Left colon (tissue), 2 donors: ENCODE results near the gene MATN4. TPM values are rescaled to one million over a fixed set of nuclear protein-coding genes. Genes with fewer than 3 reads are reported as not detected.

ENCODE experiments used
- ATAC-seq: fragments of 200-7000 bp; cut with Tn5 transposase; one replicate; pipeline ENCODE4 v1.9.1; 2020; ENCODE audit warnings: mild to moderate bottlenecking, moderate library complexity
- DNase-seq, 2 donors: peaks; one replicate each; pipeline ENCODE4 v3.0.0-alpha.2; 2020
- intact Hi-C, 2 donors: fragments of 100-400 bp; cut with DNase I in 1 of 2; cut with micrococcal nuclease in 1 of 2; formaldehyde crosslinking; loops; one replicate each; pipeline versions ENCODE4 v1.11.2 to v1.14.0; 2022; cut with DNase I, micrococcal nuclease
- total RNA-seq, 2 donors: library from RNA; stranded (reverse); fragmentation: NEBNext Ultra II Directional; extraction: Animal tissue kit (Norgen Biotek cat#: 25700); gene quantifications; one replicate each; pipeline ENCODE4 v1.2.1, GENCODE V29; 2021
- donor health status: DM: no; HTN: no; CAD: no.
- donor health status: DM: yes; HTN: yes; CAD: no.

Gene MATN4
- total RNA-seq, 2 donors from 2014 or later: not detected

DNA sequence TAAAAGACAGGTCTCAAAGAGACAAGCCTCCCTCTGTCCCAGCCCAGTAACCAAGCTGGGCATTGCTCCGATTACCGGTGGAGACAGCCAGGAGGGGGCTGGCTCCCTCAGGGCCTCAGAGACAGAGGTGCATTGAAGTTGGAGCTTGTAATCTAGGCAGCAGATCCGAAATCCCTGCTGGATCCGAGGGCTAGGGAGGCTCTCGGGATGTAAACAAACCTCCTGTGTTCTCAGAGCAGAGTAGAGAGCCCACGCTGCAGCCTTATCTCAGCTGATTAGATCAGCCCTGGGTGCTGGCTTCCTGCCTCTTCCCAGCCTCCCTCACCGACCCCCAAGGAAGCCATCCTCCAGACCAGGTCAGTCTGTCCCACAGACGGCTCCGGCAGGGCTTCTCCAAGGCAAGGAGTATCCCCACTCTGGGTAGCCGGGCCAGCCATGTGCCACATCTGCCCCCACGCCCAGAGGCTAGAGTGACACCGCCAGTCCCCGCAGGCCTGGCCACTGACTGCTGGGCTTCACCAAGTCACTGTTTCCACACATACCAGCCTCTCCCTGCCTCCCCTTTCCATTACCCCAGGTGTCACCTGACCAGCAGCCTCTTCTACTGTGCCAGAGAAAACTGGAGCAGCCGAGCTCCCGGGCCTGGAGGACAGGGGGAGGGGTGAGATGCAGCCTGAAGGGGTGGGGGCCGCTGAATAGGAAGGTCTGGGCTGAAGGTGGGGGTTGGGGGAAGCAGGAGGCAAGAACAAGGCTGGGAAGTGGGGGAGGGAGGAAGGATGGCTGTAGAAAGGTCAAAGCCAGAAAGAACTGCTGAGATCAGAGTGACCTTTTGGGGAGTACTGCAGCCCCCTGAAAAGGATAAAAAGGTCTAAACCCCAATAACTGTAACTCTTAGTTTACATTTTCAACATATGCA, 34.1 kb upstream of the MATN4 start:
- intact Hi-C loops: no loop called here
- ATAC-seq: peak; percentile 17
- DNase-seq: peak; percentile 56 to 76

DNA sequence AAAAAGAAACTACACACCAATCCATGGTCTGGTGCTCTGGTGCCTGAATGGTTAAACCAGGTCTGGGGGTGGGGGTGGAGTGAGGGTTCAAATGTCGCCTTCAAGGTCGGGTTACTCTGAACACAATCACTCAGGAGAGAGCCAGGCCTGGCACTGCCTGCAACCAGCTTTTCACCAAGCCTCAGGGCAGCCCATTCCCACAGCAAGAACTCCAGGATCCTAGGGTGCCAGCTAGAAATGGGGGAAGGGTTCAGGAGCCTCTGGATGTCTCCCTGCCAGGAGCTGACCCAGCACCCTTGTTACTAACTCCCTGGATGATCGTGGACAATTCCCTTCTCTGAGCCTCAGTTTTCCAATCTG, 33.5 kb upstream of the MATN4 start:
- intact Hi-C loops: no loop called here
- ATAC-seq (no peak), DNase-seq (peak in 1 of 2 donors; percentile 26)

DNA sequence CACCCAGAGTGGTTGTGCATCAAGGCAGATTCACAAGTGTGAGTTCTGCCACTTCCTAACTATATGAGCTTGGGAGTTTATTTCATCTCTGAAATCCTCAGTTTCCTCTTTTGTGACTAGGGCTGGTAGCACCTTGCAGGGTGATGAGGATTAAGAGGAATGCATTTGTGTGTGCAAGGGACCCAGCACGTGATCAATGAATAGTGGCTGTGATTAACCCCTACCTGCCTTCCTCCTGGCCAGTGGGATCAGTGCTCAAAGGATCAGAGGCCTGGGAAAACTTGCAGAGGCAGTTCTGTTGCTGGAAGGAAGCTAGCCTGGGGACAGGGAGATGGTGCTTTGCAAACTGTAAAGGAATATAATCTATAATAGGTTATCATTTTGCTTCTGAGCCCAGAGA, 32.9 kb upstream of the MATN4 start:
- intact Hi-C loops: no loop called here
- DNase-seq (peak in 1 of 2 donors; percentile 22), ATAC-seq (no peak)

DNA sequence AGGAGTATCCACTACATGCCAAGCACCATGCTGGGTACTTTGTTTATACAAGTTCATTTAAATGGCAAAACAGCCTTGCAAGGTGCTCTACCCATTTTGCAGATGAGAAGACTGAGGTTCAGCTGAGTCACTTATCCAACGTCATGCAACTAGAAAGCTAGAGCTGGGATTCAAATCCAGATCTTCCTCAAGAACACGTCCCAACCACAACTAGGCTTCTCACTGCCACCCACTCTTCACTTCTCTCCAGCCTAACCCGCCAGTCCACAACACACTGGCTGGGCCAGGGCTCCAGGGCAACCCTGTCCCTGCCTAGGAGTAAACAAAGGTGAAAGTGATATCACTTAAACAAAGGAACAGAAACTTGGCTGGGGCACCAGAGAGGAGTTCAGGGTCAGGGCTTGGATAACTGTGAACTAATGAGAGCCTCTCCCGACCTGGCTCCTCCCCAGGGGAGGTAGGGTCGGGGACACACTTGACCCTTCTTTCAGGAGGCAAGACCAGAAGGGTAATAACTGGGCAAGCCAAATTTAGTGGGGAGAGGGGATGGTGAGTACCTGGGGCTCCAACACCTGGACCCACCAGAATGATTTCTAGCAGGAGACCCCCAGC, 32.2 kb upstream of the MATN4 start:
- intact Hi-C loops: no loop called here
- no peak for ATAC-seq
- peak in 1 of 2 donors; percentile 29 for DNase-seq

DNA sequence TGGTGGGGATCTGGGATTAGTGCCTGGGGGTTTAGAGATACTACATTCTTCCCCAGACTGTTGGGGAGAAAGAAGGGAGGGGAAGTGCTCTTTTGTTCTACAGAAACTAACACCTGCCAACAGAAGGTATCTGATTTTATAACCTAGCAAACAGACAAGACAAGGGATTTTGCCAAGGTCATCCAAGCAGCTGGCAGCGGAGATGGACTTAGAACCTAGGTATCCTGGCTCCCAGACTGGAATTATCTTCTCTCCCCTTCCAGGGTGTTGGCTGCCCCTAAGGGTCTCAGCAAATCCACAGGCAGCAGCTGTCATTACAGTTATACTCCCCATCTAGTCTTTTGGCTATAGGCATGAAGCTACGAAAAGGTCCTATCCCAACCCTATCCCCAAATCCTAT, 31.7 kb upstream of the MATN4 start:
- no peak for ATAC-seq
- DNase-seq: peak in 1 of 2 donors; percentile 24
- intact Hi-C loops: no loop called here

DNA sequence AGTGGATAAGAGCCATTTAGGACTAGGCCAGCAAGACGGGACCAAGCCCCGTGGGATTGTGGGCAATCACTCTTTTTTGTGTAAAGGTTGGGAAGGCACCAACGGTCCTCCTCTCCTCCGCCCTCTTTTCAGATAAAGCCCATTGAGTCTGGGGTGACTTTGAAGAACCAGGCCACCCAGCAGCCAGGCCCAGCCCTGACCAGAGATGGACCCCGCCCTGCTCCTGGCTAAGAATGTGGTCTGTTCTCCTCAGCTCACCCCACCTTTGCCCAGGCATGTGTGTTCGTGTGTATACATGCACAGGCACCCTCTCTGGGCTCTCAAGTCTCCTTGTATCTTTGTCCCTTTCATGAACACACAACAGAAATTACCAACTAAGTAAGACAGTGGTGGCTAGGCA, 31.0 kb upstream of the MATN4 start:
- intact Hi-C loops: no loop called here
- DNase-seq: peak; percentile 55 to 64
- ATAC-seq: no peak

DNA sequence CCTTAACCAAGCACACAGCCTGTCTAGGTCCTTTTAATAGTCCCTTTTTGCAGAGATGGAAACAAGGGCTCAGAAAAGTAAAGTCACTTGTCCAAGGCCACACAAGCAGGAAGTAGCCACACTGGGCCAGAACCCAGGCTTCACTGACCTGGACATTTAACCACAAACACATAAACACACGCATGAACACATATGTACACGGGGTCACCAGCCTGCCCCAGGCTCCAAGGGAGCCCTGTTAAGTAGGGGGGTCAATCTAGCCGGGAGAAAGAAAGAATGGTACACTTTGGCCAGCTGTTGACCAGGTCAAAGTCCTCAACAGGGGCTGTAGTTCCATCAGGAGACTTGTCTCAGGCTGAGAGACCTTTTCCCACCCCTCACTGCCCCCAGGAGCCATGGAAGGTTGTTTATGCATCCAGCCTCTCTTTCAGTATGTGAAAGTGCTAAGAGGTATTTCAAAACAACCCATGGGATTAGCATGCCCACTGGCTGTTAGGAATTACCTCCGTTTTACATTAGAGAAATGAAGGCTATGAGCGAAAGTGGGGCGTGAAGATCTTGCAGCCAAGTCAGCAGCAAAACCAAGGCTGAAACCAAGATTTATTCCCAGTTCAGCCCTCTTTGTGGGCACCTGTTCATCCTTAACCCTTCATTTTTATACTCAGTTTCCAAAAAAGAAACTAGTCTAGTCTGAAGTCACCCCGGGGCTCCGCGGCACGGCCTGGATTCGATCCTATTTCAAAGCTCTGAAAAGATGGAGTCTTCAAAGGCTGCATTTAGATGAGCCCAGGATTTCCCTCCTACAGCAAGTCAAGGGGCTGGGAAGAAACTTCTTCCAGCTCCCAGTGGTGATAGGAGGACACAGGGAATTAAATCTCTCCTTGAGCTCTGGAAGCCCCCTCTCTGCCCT, 30.3 kb upstream of the MATN4 start:
- DNase-seq (peak in 1 of 2 donors; percentile 23), ATAC-seq (no peak)
- intact Hi-C loops: no loop called here

DNA sequence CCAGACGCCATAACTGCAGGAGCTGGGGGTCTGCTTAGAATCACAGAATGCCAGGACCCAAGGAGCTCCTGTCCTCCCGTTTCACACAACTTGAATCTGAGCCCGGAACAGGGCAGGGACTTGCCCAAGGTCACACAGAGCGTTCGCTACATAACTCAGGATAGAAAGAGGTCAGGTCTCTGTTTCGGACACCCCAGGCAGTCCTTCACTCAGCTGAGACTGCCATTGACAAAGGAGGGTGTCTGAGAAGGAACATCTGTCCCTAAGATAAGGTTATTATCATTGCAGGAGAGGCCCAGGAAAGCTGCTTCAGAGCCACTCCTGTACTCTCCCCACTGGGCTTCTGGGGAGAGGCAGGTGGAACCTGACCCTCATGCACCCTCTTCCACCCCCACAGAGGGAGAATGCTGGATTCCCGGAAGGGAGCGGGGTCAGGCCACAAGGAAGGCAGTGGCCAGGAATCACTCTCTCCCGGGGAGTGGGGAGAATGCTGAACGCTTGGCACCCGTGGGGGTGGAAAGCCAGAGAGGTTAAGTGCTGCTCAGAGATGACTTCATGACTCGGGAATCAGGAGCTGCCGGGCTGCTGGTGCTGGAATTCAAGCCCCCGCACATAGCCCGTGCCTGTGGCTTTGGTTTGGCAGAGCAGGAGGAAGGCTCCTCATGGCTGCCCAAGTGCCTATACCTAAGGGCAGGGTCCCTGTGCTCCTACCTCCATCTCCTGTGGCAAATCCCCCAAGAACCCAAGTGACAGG, 29.4 kb upstream of the MATN4 start:
- peak; percentile 46 to 57 for DNase-seq
- peak; percentile 50 for ATAC-seq
- intact Hi-C loops: no loop called here

DNA sequence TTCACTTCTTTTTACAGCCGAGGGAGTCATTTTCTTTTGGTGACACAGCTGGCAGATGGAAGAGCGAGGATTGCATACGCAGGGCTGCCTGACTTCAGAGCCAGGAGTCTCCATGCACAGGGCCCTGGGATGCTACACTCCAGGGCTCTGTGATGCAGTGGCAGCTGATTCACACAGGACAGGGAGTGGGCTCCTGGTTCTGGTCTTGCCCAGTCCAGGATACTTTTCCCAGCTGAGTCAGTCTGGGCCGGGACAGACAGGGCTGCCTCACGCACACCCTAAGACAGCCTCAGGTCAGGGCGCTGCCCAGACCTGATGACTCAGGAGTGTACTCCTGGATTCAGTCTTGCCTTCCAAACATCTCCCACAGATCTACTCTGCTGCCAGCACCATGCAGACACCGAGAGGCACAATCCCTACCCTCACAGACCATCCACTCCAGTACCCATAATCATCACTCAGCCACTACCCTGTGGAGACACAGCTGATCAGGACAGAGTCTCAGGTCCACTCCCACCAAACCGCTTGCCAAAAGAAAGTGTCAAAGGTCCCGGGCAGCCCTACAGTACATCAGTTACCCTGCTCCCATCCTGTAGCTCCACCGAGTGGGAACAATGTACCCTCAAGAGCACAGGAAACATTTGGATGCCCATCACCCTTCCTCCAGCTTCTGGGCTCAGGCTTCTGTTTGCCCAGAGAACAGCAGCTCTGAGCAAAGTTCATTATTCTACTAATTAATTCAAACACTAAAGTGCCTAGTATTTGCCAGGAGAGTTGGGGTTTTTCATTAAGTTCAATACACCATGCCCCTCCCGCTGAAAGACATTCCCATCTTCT, 28.6 kb upstream of the MATN4 start:
- peak; percentile 67 for ATAC-seq
- intact Hi-C loops: no loop called here
- peak; percentile 43 to 78 for DNase-seq

DNA sequence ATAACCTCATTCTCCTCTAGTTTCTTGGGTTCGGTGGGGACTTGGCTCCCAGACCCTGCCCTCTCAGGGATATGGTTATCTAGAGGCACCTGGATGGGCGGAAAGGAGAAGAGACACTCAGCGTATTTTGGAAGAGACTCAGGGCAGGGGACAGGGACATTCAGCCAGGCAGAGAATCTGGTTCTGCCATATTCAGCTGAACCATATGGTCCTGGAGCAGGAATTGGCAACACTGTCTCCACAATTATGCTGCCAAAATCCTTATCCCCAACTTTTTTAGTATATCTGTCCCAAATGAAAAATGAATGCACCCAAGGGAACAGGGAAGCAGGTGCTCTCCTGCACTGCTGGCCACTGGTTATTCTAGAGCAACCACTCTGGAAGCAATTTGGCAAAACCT, 22.4 kb upstream of the MATN4 start:
- ATAC-seq (no peak), DNase-seq (no peak)
- intact Hi-C loops: no loop called here

DNA sequence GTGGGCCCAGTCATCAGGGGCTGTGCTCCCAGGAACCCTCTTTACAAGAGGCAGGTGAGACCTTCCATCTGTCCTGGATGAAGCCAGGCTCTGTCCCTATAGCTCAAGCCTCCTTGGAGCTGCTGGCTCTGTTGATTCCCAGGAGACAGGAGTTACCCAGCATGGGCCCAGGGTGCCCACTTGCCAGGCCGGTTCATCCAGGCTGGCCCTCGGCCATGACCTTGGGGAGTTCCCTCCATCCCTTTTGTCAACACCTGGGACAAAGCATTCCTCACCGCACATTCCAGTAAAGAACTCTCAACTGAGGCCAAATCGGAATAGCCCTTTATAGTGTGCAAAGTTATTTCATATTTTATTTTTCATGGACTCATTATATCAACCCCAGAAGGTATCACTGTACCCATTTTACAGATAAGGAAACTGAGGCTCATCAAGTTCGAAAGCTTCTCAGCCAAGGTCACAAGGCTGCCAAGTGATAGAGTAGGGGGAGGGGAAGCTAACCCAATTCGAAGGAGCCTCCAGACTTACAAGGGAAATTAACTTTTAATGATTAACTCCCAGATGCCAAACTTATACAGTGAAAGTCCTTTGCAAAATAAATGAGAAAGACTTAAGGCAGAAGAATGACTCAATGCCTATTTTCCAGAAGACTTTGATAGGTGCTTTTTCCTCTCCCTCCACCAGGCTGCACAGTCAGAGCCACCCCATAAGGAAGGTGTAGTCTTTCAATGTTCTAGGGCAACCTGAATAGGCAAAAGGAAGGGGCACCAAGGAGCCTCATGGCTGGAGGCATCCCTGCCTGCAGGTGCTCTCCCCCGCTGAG, 21.6 kb upstream of the MATN4 start:
- DNase-seq (no peak), ATAC-seq (peak; percentile 26)
- intact Hi-C loops: loop anchor here in 1 of 2 donors (10.0 kb wide), 1 partner anchor 105 kb away; no protein-coding TSS in a partner anchor

DNA sequence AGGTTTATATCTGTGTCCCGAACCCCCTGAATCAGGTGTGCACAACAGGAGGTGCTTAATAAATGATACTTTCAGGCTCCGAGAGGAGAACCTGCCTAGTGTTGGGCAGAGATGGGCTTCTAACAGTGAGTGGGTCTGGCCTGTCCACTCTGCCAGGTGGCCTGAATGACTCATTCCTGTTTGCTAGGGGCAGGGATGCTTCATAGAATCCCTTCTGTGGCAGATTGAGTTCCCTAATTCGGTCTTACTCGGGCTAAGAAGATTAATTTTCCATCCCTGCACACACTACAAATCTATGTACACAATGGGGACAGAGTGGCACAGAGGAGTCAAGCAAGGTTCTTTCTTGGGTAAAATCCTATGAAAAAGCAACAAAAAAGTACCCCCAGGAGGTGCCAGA, 20.4 kb upstream of the MATN4 start:
- intact Hi-C loops: loop anchor here in 1 of 2 donors (10.0 kb wide), 1 partner anchor 106 kb away; no protein-coding TSS in a partner anchor
- no peak for ATAC-seq

DNA sequence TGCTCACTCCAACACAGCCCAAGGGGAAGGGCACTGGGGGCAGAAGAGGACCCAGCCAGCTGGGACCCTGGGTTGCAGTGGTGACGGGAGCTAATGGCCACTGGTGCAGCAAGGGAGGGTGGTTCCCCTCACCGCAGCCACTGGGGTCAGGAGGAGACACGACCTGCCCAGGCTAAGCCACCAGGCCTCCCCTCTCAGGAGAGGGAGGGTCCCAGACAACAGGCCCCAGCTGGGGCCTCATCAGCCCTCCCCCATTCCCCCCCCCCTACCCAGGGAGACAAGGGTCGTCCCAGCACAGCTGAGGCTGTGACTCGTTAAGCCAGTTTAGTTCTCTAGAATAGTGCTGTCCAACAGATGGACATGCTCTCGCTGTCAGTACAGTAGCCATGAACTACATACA, 17.3 kb upstream of the MATN4 start:
- intact Hi-C loops: loop anchor here in 1 of 2 donors (10.0 kb wide), 1 partner anchor 109 kb away; no protein-coding TSS in a partner anchor
- peak in 1 of 2 donors; percentile 13 for DNase-seq
- ATAC-seq: no peak

More for the DNA sequence above, 20.4 kb upstream of the MATN4 start:
- no peak for DNase-seq

DNA sequence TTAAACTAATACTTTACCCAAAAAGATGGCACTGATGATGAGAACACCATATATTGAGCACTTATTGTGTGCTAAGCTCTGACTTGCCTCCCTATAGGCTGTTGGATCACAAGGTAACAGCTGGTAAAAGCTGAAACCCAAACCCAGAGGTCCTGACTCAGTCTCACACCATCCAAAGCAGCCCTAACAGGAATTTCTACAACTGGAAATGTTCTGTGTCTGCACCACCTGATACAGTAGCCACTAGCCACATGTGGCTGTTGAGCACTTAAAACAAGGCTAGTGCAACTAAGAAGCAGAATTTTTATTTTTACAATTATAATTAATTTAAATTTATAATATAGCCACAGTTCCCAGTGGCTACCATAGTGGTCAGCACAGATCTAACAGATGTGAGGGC, 15.6 kb upstream of the MATN4 start:
- DNase-seq (peak in 1 of 2 donors; percentile 5), ATAC-seq (no peak)
- intact Hi-C loops: loop anchor here in 1 of 2 donors (10.0 kb wide), 1 partner anchor 111 kb away; no protein-coding TSS in a partner anchor

DNA sequence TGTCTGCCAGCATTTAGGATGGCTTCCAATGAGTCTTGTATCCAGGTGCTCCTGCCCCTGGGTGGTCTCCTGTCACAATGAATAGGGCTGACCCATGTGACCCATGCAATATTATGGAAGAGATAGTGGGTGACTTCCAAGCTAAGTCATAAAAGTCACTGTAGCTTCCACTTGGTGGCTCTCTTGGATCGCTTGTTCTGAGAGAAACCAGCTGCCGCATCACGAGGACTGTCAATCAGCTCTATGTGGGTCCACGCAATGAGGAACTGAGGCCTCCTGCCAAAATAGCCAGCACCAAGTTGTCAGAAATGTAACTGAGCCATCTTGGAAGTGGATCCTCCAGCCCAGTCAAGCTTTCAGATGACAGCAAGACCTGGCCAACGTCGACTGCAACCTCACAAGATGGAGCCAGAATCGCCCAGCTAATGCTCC, 14.9 kb upstream of the MATN4 start:
- intact Hi-C loops: loop anchor here in 1 of 2 donors (10.0 kb wide), 1 partner anchor 112 kb away; no protein-coding TSS in a partner anchor
- peak; percentile 66 for ATAC-seq
- DNase-seq: peak; percentile 56 to 70

DNA sequence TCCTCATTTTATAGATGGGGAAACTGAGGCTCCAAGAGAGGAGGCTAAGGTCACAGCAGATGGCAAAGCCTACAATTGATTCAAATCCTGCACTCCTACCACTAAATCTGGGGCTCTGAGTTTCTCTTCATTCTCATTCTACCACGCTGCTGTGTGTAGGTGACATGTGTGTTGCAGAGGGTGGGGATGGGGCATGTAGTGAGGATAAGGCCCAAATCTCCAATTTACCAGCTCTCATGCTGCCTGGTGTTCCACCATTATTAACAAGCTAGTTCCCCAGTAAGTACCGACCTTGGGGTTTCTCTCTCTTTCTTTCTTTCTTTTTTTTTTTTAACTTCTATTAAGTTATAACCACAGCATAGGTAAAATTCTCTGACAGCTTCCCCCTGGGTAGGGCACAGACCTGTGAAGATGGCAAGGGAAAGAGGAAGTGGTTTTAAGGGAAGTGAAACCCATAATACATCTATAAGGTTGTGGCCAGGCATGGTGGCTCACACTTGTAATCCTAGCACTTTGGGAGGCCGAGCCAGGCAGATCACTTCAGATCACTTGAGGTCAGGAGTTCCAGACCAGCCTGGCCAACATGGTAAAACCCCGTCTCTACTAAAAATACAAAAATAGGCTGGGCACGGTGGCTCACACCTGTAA, 13.0 kb upstream of the MATN4 start:
- intact Hi-C loops: loop anchor here in 1 of 2 donors (10.0 kb wide), 1 partner anchor 114 kb away; no protein-coding TSS in a partner anchor
- DNase-seq (no peak), ATAC-seq (peak; percentile 43)
